Measurements from ENCODE around the gene CEP112. TPM values are rescaled to one million over a fixed set of nuclear protein-coding genes. Genes with fewer than 3 reads are reported as not detected.

The CEP112 gene
- total RNA-seq, 1 experiment from 2014 or later: 5.4 TPM

DNA sequence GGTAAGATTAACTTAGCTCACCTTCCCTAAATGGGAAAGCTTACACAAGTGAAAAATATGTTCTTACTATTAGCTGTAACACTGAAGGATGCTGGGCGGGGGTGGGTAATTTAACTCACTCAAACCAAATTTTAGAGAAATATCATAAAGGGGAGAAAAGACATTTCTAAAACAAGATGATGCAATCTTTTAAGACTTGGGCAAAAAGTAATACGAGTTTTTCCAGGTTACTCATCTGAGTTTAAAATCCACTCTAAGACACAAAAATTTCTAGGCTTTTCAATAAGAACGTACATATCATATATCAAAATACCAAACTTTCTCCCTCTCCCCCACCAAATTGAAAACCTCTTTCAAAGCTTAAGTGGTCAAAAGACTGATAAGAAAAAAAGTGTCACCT is 228.8 kb downstream of the CEP112 start:
- no peak overlapping the region for H3K4me3 Mint-ChIP-seq (ENCODE audit: low read depth, unreplicated experiment)
- TF ChIP-seq, protein P1, sequence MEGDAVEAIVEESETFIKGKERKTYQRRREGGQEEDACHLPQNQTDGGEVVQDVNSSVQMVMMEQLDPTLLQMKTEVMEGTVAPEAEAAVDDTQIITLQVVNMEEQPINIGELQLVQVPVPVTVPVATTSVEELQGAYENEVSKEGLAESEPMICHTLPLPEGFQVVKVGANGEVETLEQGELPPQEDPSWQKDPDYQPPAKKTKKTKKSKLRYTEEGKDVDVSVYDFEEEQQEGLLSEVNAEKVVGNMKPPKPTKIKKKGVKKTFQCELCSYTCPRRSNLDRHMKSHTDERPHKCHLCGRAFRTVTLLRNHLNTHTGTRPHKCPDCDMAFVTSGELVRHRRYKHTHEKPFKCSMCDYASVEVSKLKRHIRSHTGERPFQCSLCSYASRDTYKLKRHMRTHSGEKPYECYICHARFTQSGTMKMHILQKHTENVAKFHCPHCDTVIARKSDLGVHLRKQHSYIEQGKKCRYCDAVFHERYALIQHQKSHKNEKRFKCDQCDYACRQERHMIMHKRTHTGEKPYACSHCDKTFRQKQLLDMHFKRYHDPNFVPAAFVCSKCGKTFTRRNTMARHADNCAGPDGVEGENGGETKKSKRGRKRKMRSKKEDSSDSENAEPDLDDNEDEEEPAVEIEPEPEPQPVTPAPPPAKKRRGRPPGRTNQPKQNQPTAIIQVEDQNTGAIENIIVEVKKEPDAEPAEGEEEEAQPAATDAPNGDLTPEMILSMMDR (IDR thresholded peaks at IDR 0.05; ENCODE audit: unreplicated experiment): no peak
- H3K27me3 Mint-ChIP-seq (ENCODE audit: unreplicated experiment): no peaks in the 10 kb centered on the region
- no peaks in the 10 kb centered on the region for H3K36me3 Mint-ChIP-seq (ENCODE audit: insufficient read depth, unreplicated experiment)
- H3K9me3 Mint-ChIP-seq (ENCODE audit: low read depth, unreplicated experiment): no peaks in the 10 kb centered on the region
- BruUV-seq (replicated peaks): no TSS peak
- CTCF ChIA-PET: no interaction called here
- no peak for DNase-seq
- no peaks in the 10 kb centered on the region for H3K4me1 Mint-ChIP-seq (ENCODE audit: low read depth, unreplicated experiment)
- intact Hi-C loops (cut with micrococcal nuclease; ENCODE audit: unreplicated experiment): no loop called here
- H3K27ac Mint-ChIP-seq (ENCODE audit: unreplicated experiment): no peak overlapping the region

DNA sequence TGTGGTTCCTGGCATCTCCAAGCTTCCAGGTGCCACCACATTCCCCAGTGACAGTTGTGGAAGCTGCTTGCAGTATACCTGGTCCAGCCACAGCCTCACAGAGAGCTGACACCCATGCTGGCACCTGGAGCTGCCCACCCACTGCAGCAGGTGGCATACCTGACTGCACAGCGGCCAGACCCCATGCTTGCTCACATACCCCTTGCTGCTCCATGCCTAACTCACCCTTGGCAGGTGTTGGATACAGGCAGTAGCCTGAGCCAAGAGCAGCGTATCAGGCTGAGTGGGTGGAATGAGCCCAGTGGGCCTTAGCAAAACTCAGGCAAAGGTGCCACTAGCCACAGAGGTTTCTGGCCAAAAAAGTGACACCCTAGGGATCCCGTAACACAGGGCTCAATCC is 232.3 kb downstream of the CEP112 start:
- CTCF ChIA-PET: no interaction called here
- no peak overlapping the region for H3K27ac Mint-ChIP-seq (ENCODE audit: unreplicated experiment)

DNA sequence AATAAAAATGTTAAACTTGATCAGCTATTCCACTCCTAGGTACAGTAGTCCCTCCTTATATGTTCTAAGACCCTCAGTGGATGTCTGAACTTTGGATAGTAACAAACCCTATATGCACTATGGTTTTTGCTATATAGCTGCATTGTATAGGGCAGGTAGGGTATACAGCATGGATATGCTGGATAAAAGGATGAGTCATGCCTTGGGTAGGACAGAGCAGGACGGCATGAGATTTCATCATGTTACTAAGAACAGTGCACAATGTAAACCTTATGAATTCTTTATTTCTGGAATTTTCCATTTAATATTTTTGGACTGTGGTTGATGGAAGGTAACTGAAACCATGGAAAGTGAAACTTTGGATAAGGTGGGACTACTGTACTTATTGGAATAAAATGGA is 235.1 kb downstream of the CEP112 start:
- Mint-ChIP-seq H3K36me3 (ENCODE audit: insufficient read depth, unreplicated experiment) (no peaks in the 10 kb centered on the region), H3K27me3 (ENCODE audit: unreplicated experiment) (no peaks in the 10 kb centered on the region), H3K27ac (ENCODE audit: unreplicated experiment) (no peak overlapping the region), H3K4me1 (ENCODE audit: low read depth, unreplicated experiment) (no peaks in the 10 kb centered on the region), H3K4me3 (ENCODE audit: low read depth, unreplicated experiment) (no peak overlapping the region), H3K9me3 (ENCODE audit: low read depth, unreplicated experiment) (no peaks in the 10 kb centered on the region)
- BruUV-seq (replicated peaks): no TSS peak
- intact Hi-C loops (cut with micrococcal nuclease; ENCODE audit: unreplicated experiment): no loop called here
- no peak for DNase-seq
- TF ChIP-seq, protein P1 (IDR thresholded peaks at IDR 0.05; ENCODE audit: unreplicated experiment): no peak
- CTCF ChIA-PET: interaction anchor here (0.5 kb wide), 2 partner anchors 643 to 909 kb away, joined by 3 read pairs; no protein-coding TSS in a partner anchor

More for the DNA sequence above, 232.3 kb downstream of the CEP112 start:
- intact Hi-C loops (cut with micrococcal nuclease; ENCODE audit: unreplicated experiment): no loop called here
- TF ChIP-seq, protein P1 (IDR thresholded peaks at IDR 0.05; ENCODE audit: unreplicated experiment): no peak
- no peaks in the 10 kb centered on the region for H3K9me3 Mint-ChIP-seq (ENCODE audit: low read depth, unreplicated experiment)
- no peaks in the 10 kb centered on the region for H3K36me3 Mint-ChIP-seq (ENCODE audit: insufficient read depth, unreplicated experiment)
- H3K27me3 Mint-ChIP-seq (ENCODE audit: unreplicated experiment): no peaks in the 10 kb centered on the region
- no peak for DNase-seq
- no peaks in the 10 kb centered on the region for H3K4me1 Mint-ChIP-seq (ENCODE audit: low read depth, unreplicated experiment)
- no TSS peak for BruUV-seq (replicated peaks)
- no peak overlapping the region for H3K4me3 Mint-ChIP-seq (ENCODE audit: low read depth, unreplicated experiment)

DNA sequence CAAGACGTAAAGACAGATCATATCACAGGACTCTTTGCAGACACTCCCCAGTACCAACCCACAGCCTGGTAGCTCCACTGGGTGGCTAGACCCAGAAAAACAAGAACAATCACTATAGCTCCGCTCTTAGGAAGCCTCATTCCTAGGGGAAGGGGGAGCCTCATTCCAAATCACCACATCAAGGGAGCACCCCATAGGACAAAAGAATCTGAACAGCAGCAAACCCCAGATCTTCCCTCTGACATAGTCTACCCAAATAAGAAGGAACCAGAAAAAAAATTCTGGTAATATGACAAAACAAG is 237.8 kb downstream of the CEP112 start:
- Mint-ChIP-seq H3K27ac (ENCODE audit: unreplicated experiment) (no peak overlapping the region), H3K4me3 (ENCODE audit: low read depth, unreplicated experiment) (no peak overlapping the region), H3K27me3 (ENCODE audit: unreplicated experiment) (no peaks in the 10 kb centered on the region), H3K36me3 (ENCODE audit: insufficient read depth, unreplicated experiment) (no peaks in the 10 kb centered on the region), H3K4me1 (ENCODE audit: low read depth, unreplicated experiment) (no peaks in the 10 kb centered on the region), H3K9me3 (ENCODE audit: low read depth, unreplicated experiment) (no peaks in the 10 kb centered on the region)
- CTCF ChIA-PET: no interaction called here
- no peak for DNase-seq
- no TSS peak for BruUV-seq (replicated peaks)
- TF ChIP-seq, protein P1 (IDR thresholded peaks at IDR 0.05; ENCODE audit: unreplicated experiment): no peak
- intact Hi-C loops (cut with micrococcal nuclease; ENCODE audit: unreplicated experiment): no loop called here

Measured in Calu3 (cell line).